Activated T-cell treated with anti-CD3 and anti-CD28 coated beads, Interleukin-2, amount 50 U/mL, for 48 hours (primary cell): ENCODE data around the gene NAALADL1.

Experiments
- DNase-seq, 2 experiments: peaks; one replicate each; pipeline ENCODE4 v3.0.0-alpha.2; 2020

The NAALADL1 gene, protein sequence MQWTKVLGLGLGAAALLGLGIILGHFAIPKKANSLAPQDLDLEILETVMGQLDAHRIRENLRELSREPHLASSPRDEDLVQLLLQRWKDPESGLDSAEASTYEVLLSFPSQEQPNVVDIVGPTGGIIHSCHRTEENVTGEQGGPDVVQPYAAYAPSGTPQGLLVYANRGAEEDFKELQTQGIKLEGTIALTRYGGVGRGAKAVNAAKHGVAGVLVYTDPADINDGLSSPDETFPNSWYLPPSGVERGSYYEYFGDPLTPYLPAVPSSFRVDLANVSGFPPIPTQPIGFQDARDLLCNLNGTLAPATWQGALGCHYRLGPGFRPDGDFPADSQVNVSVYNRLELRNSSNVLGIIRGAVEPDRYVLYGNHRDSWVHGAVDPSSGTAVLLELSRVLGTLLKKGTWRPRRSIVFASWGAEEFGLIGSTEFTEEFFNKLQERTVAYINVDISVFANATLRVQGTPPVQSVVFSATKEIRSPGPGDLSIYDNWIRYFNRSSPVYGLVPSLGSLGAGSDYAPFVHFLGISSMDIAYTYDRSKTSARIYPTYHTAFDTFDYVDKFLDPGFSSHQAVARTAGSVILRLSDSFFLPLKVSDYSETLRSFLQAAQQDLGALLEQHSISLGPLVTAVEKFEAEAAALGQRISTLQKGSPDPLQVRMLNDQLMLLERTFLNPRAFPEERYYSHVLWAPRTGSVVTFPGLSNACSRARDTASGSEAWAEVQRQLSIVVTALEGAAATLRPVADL

DNA sequence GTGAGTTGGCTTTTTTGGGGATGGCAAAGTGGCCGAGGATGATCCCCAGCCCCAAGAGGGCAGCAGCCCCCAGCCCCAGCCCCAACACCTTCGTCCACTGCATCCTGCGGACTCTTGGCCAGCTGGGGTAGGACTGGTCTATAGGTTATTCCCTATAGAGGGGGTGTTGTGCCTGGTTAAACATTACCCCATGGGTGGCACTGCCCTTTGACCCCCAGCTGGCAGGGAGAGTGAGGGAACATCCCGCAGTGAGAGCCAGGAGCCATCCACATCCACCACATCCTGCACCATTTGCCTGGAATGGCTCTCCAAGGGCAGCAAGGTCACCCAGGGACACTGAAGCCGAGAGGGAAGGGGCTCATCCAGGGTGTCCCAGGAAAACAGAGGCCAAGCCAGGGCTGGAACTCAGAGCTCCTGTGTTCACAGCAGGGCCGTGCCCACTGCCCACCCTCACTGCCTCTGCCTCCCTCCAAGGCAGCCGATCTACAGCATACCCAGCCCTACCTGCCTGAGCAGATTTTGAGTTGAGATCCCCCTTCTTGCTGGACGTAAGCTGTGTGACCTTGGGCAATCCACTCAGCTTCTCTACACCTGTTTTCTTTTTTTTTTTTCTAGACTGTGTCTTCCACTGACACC is at the start of gene NAALADL1:
NAALADL1 (minus strand) TSS at position 135 of the 636 bp plus-strand sequence; CDS start at position 103, 32 bp downstream.
- DNase-seq, result no peak

DNA sequence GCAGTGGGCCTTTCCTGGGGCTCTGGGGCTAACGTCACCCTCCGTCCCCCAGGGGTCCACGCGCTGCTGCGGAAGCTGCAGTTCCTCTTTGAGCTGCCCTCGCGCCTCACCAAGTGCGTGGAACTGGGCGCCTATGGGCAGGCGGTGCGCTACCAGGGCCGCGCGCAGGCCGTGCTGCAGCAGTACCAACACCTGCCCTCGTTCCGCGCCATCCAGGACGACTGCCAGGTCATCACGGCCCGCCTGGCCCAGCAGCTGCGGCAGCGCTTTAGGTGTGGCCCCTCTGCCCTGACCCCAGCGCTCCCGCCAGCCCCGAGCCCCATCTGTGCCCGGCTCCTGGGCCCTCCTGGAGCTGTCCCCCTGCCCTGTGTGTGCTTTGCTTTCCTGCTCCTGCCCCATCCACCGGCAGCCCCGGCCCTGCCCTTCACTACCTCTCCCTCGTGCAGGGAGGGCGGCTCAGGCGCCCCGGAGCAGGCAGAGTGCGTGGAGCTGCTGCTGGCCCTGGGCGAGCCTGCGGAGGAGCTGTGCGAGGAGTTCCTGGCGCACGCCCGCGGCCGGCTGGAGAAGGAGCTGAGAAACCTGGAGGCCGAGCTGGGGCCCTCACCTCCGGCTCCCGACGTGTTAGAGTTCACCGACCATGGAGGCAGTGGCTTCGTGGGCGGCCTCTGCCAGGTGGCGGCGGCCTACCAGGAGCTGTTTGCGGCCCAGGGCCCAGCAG is 49.6 kb upstream of the NAALADL1 start:
- DNase-seq, result no peak

DNA sequence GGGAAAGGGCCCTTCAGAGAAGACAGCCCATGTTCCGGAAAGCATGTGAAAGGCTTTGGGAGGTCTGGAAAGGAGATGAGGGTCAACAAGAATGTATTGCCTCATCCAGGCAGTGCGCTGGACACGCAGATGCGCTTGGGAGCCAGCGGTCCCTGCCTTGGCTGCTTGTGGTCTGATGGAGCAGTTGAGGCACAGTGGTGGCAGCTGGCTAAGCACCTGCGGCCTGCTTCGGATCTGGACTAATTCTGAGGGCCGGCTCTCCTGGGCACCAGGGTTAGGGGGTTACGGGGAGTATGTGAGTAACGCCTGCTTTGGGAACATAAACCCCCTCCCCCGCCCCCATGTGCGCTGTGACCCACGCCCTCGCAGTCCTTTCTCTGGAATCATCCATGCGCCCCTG is 48.7 kb upstream of the NAALADL1 start:
- no peak for DNase-seq

DNA sequence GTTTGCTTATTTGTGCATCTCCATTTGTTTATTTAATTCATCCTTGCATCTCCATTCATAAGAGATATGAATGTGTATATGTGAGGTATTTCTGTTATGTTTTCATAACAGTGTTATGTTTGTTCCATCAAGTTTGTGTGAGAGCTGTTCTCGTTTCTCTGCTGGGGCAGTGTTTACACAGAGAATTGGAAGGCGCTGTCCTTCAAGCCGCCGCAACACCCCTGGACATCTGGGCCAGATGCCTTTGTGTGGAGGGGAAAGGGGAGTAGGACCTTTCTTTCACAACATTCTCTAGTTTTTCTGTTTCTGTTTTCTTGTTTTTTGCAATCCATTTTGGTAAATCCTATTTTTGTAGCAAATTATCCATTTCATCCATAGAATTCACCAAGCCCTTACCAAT is 46.3 kb upstream of the NAALADL1 start:
- no peak for DNase-seq

DNA sequence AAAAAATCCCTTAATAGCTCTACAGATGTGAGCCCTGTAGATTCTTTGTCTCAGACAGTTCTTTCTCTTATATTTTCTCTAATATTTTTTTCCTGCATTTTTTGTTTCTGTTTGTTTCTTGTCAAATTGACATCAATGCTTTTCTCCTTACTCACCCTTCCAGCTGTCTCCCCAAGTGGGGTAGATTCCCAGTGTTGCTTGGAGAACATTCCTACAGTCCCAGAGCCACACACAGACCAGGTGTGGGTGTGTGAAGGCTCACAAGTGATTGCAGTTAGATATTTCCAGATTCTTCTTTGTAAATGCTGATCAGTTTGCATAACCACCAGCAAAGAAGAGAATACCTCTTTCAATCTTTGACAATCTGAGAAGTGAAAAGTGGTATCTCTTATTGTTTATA is 45.1 kb upstream of the NAALADL1 start:
- no peak for DNase-seq

DNA sequence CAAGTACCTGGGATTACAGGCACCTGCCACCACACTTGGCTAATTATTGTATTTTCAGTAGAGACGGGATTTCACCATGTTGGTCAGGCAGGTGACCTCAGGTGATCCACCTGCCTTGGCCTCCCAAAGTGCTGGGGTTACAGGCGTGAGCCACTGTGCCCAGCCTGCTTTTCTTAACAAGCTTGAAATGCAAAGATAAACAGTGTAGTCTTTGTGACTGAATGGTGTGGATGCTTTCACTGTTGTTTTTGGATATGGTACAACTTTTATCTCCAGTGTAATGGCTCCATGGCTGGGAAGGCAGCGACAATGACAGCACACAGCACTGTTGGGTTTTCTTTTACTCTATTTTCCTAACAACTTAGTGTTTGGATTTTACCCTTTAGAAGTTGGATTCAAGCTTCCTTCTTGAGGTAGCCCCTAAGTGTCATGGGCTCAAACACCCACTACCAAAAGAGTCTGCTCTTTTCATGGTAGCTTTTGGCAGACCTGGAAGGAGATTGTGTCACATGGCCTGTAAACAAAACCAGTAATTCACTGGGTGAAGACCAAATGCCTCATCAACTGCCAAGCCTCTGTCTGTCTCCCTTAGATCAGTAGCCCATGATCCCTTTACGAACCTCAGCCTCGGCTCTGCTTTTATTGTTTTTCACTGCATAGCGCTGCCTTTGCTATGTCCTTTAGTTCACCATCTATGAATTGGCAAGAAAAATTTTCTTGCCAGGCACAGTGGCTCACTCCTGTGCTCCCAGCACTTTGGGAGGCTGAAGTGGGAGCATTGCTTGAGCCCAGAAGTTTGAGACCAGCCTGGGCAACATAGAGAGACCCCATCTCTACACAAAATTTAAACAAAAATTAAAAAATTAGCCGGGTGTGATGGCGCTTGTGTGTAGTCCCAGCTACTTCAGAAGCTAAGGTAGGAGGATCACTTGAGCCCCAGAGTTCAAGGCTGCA is 44.1 kb upstream of the NAALADL1 start:
- DNase-seq, result no peak

DNA sequence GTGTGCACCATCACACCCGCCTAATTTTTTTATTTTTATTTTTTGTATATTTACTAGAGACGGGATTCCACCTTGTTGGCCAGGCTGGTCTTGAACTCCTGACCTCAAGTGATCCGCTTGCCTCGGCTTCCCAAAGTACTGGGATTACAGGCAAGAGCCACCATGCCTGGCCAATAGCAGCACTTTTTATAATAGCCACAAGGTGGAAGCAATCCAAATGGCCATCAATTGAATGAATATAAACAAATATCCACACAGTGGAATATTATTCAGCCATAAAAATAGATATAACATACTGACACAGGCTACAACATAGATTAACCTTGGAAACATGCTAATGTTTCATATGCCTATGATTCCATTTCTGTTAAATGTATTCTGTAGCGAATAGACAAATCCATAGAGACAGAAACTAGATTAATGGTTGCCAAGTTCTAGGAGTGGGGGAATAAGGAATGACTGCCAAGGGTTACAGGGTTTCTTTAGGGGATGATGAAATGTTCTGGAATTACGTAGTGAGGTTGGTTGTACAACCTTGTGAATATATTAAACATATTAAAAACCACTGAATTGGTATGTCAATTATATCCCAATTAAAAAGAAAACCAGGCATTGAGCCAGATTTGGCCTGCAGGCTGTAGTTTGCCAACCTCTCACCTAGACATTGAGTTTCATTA is 42.5 kb upstream of the NAALADL1 start:
- no peak for DNase-seq

DNA sequence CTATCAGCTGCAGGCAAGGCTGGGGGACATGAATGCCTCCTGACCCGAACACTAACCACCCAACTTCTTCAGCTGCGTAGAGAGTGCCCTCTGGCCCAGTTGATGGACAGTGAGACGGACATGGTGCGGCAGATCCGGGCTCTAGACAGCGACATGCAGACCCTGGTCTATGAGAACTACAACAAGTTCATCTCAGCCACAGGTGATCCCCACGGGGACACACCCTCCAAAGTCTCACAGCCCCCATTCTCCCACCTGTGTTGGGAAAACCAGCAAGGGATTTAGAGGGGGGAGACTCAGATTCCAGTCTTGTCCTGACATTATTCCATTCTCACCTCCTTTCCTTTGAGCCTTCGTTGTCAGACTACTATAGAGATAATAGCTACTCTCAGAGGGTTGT is 38.6 kb upstream of the NAALADL1 start:
- DNase-seq, result no peak

DNA sequence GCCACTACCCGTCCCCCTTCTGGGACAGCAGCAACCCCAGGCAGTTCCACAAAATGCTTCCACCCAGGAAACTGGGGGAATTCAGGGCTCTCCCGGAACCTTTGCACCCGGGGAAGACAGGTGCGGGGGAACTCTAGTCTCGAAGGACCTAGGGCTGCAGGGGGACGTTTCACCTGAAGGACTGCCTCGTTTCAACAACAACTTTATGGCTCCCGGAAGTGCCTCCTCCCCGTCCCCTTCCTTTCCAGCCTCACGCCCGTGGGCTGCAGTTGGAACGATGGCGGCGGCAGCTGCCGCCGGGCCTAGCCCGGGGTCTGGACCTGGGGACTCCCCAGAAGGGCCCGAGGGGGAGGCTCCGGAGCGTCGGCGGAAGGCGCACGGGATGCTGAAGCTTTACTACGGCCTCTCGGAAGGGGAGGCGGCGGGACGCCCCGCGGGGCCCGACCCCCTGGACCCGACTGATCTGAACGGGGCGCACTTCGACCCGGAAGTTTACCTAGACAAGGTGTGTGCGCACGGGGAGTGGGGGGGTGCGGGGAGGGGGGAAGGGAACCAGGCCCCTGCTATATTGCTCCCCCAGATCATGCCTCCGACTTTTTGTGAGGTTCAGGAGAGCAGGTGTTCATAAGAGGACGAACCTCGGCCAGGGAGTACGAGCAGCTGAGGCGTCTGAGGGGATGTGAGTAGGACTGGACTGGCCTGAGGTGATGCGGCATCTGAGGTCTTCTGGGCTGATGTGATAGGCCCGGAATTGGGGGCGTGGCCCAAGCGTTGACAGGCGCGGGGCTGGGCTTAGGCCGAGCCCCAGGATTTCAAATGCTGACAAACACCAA is 37.8 kb upstream of the NAALADL1 start, which contains the start of gene VPS51:
VPS51 (plus strand) TSS at position 241 of the 833 bp plus-strand sequence; CDS start at position 278, 37 bp downstream.
- DNase-seq, result peak; percentile 89 to 90

DNA sequence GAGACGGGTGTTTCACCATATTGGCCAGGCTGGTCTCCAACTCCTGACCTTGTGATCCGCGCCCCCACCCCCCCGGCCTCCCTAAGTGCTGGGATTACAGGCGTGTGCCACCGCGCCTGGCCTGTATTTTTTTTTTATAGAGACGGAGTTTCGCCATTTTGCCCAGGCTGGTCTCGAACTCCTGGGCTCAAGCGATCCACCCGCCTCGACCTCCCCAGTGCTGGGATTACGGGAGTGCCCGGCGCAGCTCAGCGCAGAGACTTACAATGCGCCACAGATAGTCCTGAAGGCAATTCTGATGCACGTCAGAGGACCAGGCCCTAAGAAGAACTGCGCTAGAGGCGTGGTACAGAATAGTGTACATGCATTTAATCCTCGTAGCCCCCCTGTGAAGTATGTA is 37.1 kb upstream of the NAALADL1 start:
- DNase-seq, result no peak

DNA sequence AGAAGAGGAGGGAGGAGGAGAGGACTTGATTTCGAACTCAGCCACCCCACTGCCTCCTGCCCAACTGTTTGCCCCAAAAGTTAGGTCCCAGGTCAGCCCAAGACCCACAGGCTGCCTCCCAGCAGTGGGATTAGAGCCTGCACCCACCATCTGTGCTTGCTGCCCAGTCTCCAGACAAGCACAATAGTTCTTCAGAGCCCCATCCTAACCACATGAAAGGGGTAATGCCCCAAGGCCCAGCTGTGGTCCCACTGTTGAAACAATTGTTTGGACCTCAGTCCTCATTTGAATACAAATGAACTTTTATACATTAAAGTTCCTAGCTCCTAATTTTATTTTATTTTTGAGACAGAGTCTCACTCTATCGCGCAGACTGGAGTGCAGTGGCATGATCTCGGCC is 32.3 kb upstream of the NAALADL1 start:
- no peak for DNase-seq

DNA sequence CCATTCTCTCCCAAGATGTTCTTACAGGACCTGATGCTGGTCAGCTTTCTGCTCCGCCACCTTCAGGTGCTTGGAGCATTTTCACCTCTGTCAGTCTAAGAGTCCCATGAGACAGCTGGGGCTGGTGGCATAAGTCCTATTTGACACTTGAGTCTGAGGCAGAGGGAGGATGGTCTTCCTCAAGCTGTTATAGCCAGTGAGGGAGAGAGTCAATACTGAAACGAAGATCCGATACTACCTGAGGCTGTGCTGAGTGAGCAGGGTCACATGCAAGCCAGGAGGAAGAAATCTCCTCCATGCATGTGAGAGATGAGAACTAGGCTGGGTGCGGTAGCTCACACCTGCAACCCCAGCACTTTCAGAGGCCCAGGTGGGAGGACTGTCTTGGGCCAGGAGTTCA is 31.3 kb upstream of the NAALADL1 start:
- DNase-seq, result no peak

DNA sequence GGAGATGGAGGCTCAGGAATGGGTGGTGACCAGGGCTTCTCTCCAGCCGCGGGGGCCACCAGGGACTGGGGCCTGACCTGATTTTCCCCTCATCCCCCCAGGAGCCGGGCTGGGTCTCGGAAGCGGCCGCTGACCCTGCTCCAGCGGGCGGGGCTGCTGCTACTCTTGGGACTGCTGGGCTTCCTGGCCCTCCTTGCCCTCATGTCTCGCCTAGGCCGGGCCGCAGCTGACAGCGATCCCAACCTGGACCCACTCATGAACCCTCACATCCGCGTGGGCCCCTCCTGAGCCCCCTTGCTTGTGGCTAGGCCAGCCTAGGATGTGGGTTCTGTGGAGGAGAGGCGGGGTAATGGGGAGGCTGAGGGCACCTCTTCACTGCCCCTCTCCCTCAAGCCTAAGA is 29.5 kb upstream of the NAALADL1 start:
- no peak for DNase-seq

DNA sequence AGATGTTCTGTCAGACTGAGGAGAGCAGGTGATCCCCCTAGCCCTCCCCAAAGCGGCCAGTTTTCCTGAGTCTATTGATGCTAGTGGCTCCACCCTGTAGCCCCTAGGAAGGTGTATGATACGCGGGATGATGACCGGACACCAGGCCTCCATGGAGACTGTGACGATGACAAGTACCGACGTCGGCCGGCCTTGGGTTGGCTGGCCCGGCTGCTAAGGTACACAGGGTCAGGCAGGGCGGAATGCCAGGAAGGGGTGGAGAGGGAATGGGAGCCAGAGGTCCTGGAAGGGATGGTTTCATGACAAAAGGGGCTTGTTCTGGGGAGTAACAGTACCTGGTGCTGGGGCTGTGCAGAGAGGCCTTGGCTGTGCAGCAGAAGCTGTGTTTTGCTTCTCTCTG is 28.9 kb upstream of the NAALADL1 start:
- no peak for DNase-seq

DNA sequence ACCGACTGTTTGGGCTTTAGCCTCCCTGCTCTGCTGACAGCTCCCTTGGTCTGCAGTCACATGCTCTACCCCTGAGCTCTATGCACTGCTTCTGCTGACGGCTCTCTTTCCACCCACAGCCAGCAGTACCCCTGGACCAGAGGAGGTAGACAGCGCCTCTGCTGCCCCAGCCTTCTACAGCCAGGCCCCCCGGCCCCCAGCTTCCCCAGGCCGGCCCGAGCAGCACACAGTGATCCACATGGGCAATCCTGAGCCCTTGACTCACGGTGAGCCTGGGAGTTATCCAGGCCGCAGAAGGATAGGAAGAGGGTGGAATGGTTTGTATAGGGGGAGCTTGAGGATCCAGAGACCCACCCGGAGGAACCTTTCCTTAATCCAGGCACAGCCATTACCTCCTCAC is 28.5 kb upstream of the NAALADL1 start:
- DNase-seq, result no peak

DNA sequence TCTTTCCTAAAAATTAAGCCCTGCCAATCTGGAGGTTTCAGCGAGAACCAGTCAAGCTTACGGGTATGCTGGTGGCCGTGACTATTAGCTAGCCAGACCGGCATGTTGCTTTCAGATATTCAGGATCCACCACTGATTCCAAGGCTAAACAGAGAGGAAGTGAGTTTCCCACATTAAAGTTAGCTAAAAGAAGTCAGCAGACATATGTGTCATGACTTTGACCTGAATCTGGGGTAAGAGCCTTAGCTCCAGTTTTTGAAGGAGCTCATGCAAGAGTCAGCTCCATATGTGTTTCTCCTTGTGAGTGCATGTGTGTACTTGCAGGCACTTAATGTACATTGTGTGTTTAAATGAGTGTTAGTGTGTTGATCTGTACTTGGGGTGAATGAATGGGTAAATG is 27.1 kb upstream of the NAALADL1 start:
- DNase-seq, result no peak

DNA sequence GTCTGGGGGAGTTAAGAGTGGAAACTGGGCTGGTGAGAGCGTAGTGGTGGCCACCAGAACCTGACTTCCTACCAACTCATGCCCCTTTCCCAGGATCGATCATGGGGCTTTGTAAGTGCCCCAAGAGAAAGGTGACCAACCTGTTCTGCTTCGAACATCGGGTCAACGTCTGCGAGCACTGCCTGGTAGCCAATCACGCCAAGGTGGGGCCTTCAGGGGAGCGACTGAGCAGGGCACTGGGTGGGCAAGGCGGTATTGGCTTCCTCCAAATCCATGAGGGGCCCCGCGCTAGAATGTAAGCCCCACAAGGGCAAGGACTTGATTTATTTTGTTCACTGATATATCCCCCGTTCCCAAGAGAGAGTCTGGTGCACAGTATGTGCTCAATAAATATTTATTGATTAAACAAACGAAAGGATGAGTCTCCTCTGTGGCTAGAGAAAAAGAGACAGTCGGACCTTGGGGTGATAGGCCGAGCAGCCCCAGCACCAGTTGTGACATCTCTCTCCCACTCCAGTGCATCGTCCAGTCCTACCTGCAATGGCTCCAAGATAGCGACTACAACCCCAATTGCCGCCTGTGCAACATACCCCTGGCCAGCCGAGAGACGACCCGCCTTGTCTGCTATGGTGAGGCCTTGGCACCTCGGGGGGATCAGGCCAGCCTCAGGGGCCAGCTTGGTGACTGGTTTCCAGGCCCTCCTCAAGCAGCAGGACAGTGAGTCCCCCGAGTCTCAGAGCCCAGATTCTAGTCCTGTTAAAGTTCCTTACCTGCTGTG is 26.4 kb upstream of the NAALADL1 start:
- DNase-seq, result no peak

DNA sequence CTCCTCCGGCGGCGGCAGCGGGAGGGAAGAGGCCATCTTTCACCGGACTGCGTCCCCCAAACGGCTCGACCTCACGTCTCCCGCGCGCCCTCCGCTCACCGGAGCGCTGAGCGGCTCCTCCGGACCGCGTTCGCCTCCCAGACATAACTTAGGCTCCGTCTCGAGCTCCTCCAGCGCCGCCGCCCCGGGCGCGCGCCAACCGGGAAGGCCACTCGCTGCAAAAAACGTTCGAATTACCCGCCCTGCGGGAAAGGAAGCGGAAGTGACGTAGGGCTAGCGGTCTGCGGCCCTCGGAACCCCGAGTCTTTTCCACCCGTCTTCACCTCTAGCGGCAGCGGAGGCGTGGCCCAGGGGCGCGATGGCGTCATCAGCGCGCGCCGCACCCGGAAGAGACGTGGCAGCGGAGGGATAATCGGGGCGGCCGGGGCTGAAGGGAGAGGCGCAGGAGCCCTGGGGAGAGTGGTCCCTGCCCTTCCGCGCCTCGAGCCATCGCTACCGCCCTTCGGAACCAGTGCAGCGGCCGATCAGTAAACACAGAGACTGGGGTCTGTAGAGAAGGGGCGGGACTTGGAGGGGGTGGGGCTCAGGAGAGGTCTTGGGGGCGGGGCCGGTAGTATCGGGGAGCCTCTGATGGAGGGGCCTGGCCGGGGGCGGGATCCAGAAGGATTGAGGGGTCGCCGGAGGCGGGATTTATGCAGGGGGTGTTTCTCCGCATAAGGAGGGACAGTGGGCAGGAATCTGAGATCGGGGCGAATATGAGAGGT is 25.7 kb upstream of the NAALADL1 start, which contains the start of the genes CDCA5 and ZFPL1:
CDCA5 (minus strand) TSS at position 207 of the 764 bp plus-strand sequence; CDS start at position 145, 62 bp downstream.
ZFPL1 (plus strand) TSS at position 389 of the 764 bp plus-strand sequence. CDS start 477 bp downstream, outside the sequence.
- DNase-seq, result peak; percentile 97 to 98
